NCI-H187 (cell line): ENCODE measurements around the gene PACS1.

Source experiments
- DNase-seq, 2 experiments: peaks; one replicate each; lab custom pipeline; 2025; lab: John Stamatoyannopoulos, UW

Gene PACS1

GRCh38 chr11:66184728-66185127 is 114.7 kb downstream of the PACS1 start:
- no peak for DNase-seq

DNA sequence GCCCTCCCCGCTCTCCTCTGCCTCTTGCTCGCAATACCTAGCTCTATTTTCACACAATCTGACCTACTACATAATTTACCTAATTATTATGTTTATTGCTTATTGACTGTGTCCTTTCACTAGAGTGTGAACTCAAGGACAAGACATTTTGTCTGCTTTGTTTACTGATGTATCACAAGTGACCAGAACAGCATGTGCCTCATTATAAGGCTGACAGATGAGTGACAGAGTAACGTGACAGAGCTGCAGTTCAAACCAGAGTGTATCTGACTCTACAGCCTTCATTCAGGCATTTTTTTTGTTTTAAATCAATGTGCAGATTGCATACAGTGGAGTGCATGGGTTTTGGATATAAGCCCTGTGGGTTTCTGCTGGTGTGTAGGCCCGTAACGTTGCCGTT is 116.4 kb downstream of the PACS1 start:
- no peak for DNase-seq

DNA sequence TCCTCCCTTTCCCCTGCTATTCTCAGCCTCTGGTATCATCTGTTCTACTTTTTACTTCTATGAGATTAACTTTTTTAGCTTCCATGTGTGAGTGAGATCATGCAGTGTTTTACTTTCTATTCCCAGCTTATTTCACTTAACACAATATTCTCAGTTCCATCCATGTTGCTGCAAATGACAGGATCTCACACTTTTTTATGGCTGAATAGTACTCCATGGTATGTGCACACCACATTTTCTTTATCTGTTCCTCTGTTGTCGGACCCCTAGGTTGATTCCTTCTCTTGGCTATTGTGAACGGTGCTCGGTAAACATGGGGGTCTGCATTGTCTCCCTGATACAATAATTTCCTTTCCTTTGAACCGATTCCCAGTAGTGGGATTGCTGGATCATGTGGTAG is 117.4 kb downstream of the PACS1 start:
- DNase-seq, result no peak

DNA sequence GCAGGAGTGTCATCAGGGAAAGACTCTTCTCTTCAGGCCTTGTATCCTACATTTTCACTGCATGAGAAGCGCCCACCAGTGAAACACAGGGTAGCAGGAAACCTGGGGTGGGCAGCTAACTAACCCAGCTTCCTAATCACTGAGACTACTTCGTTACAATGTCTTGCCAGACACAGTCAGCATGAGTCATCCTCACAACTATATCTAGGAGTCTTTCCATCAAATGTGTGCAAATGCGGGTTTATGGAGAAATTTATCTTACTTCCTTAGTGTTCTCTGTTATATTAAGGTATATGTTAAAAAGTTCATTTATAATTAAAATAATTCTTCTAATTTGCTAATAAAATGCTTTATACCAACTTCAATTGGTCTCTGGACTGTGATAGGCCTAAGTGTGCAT is 118.5 kb downstream of the PACS1 start:
- DNase-seq, result no peak

GRCh38 chr11:66189031-66189745 is 119.1 kb downstream of the PACS1 start:
- DNase-seq, result no peak

DNA sequence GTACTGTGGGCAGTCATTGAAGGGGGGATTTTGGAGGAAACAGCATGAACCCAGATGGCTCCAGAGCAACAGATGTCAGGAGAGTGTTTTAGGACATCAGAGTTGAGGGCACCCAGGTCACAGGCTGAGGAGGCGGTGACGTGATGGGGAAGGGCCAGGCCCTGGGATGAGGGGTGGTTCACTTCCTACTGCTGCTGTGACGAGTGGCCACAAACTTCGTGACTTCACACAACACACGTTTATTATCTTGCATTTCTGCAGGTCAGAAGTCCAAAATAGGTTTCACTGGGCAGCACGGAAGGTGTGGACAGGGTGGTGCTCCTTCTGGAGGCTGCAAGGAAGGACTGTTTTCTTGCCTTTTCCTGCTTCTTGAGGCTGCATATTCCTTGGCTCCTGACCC is 120.7 kb downstream of the PACS1 start:
- no peak for DNase-seq

DNA sequence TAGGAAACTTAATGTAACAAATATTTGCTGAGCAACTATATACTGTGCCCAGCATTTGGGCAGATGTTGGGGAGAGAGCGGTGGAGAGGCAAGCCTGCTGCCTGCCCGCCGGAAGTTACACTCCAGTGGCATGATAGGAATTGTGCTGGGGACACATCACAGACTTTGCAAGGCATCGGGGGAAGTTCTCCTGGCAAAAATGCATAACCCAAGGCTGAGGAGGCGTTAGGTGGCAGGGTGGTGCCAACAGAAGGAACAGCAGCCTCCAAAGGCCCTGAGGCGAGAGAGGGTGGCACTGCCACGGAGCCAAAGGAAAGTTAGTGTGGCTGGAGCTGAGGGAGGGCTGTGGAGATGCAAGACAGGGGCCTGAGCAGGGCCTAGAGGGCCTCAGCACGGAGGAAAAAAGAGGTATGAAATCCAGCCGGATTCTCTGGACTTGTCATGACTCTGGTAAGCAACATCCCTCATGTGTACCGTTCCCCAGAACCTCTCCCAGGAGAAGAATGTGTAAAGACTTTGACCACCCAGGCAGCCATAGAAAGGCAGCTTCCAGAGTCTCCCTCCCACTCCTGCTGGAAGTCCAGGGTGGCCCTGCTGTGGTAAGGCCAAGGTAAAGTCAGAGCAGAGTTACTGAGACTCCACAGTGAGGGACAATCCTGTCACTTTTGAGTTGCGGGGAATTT is 122.2 kb downstream of the PACS1 start:
- DNase-seq, result no peak

GRCh38 chr11:66194391-66194790 is 124.3 kb downstream of the PACS1 start:
- DNase-seq, result no peak

GRCh38 chr11:66195867-66196266 is 125.8 kb downstream of the PACS1 start:
- DNase-seq, result no peak

DNA sequence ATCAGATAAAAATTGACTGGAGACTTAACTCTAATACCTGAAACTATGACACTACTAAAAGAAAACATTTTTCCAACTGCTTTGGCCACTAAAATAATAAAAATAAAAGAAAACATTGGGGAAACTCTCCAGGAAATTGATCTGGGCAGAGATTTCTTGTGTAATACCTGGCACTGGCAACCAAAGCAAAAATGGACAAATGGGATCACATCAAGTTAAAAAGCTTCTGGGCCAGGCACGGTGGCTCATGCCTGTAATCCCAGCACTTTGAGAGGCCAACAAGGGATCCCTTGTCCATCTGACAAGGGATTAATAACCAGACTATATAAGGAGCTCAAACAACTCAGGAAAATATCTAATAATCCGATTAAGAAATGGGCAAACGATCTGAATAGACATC is 133.8 kb downstream of the PACS1 start:
- DNase-seq, result no peak

DNA sequence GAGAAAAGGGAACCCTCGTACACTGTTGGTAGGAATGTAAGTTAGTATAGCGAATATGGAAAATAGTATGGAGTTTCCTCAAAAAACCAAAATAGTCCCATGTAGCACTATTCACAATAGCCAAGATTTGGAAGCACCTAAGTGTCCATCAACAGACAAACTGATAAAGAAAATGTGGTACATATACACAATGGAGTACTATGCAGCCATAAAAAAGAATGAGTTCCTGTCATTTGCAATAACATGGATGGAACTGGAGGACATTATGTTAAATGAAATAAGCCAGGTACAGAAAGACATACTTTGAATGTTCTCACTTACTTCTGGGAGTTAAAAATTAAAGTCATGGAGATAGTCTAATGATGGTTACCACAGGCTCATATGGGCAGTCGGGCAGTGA is 134.3 kb downstream of the PACS1 start:
- DNase-seq, result no peak

- DNase-seq, result no peak
Measured at GRCh38 chr11:66207816-66208215, 137.7 kb downstream of the PACS1 start.

- DNase-seq, result no peak
Measured at GRCh38 chr11:66211100-66211499, 141.0 kb downstream of the PACS1 start.

DNA sequence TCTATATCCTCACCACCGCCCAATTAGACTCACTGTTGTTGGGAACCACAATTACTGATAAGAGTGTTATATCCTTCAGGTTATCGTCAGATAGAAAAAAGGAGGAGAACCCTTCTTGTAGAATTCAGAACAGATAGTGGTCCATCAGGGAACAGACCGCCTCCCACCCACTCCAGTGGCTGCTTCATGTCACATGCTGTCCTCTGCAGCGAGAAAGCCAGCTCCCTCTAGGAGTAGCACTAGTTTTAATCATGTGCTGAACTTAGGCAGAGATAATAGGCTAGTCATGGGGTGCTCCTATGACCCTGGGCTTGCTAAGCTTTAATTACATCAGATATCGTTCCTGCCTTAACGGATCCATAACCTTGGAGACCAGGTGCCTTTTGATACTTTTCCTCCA is 146.8 kb downstream of the PACS1 start:
- DNase-seq, result no peak

- no peak for DNase-seq
Measured at GRCh38 chr11:66218036-66218435, 148.0 kb downstream of the PACS1 start.

DNA sequence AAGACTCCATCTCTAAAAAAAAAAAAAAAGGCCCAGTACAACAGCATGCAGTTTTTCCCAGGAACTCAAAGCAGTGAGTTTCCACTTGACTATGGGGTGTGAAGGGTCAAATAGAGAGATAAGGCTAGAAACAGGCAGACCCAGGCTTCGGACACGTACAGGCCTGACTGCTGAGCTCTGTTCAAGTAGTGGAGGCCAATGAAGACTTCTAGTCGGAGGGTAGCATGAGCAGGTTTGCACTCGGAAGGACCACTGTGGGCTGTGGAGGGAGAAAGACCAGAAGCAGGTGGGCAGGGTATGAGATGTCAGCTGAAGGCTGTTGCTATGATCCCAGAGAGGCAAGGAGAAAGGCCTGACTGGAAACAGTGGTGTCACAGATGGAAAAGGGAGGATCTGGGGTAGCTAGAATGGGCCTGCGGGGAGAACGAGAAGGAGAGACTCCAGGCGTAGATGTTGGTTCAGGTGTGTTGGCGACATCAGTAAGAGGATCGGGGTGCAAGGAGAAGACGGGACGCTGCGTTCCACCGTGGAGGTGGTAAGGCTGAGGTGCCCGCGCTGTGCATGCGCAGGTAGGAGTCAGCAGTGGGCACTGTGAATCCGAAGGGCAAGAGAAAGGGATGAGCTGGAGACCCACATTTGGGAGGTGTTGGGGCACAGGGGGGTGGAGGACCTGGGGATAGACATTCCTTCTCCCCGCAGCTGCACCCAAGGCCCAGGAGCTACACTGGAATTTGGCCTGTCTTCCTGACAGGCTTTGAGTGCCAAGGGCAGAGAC is 149.0 kb downstream of the PACS1 start:
- no peak for DNase-seq

- DNase-seq, result no peak
Measured at GRCh38 chr11:66219846-66220565, 149.9 kb downstream of the PACS1 start.

- DNase-seq, result no peak
Measured at GRCh38 chr11:66220566-66220935, 150.5 kb downstream of the PACS1 start.

DNA sequence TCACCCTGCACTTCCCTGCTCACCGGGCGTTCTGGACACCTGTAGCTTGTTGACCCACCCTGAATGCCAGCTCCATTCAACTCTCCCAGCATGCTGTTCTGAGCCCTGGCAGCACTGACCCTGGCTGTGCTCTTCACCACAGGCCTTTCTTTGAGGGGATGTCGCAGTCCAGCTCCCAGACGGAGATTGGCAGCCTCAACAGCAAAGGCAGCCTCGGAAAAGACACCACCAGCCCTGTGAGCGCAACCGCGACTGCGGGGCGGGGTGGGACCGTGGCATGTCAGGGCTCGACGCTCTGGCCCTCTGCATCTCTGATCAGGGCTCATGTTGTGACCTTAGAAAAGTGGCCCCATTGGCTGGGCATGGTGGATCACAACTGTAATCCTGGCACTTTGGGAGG is 150.9 kb downstream of the PACS1 start:
- no peak for DNase-seq

- DNase-seq, result no peak
Measured at GRCh38 chr11:66221726-66222236, 151.7 kb downstream of the PACS1 start.

DNA sequence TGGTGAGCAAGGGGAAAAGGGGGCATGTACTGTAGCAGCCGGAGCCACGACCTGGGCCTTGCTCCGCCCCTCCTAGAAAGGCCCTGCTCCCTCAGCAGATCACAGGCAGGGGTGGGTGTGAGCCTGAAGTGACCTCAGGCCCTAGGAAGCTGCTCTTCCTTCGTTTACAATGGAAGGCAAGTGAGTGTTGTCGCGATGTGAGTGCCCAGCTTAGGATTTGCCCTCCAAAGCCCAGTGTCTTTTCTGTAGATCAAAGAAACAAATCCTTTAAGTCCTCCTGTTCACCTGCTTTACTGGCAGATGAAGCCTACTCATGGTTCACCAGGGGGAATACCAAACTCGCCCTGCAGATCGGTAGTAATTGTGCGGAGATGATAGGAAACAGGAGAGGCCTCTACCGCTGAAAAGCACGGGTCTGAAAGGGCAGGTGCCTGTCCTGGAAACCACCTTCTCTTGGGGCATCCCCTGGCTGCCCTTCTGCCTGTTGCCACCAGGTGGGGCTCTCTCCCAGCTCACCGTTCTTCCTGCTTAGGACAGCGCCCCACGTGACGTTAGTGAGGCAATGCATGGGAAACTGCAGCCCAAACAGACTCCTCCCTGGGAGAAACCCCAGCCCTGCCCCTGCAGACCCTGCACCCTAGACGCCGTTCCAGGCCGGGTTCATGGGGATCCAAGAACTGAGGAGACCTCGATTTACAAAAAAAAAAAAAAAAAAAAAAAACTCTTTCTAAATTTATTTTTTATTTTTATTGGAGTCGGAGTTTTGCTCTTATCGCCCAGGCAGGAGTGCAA is 152.5 kb downstream of the PACS1 start:
- peak; percentile 79 to 82 for DNase-seq
